GM19023 (cell line): ENCODE results near the gene FGFR1OP2.
"Not testable (repeated sequence)": the region's sequence is repeated elsewhere in the genome, so short reads cannot be mapped to it uniquely, and the experiment has no call there.

Experiments used
- ATAC-seq: cut with Tn5 transposase; IDR thresholded peaks from one replicate; pipeline ENCODE4 v1.9.1; 2021; ENCODE audit warnings: mild to moderate bottlenecking, moderate library complexity; ENCODE audit not compliant: unreplicated experiment

Gene FGFR1OP2

DNA sequence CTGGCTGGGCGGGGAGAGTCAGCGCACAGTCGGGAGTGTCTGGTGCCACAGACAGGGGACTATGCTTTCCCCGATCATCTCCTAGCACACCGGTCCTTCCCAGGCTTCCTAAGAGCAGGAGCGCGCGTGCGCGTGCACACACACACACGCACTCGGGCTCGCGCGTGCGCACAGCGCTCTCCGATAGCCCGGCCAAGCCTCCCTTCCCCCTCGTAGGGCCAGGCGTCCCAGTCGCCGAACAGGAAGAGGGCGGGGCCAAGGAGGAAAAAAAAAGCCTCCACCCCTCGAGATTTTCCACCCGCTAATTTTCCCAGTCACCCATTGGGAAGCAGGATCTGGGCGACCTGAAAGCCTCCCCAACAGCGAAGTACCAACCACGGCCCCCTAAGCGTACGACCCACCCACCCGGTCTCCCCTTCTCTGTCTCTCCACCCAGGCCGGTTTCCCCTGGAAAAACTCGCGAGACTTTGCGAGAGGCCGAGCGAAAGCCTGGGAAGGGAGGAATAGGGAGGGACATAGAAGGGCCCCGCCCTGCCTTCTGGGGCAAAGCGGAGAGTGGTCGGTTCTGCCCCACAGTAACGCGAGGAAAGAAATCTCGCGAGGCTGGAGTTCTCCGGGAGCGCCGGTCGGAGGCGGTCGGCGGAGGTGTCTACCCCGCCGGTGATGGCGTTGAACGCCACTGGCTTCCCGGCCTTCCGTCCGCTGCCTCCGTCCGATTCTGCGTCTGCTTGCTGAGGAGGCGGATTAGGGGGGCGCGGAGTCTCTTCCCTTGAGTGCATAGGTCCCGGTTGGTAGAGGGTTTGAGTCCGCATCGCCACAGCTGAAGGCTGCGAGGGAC lies at the start of gene FGFR1OP2, which contains the start of gene INTS13:
FGFR1OP2 (plus strand) TSS at position 608 of the 838 bp plus-strand sequence. CDS start 15,689 bp downstream, outside the sequence.
INTS13 (minus strand) TSS at position 119 of the 838 bp plus-strand sequence. CDS start 1,178 bp downstream, outside the sequence.
- ATAC-seq: peak; percentile 87

DNA sequence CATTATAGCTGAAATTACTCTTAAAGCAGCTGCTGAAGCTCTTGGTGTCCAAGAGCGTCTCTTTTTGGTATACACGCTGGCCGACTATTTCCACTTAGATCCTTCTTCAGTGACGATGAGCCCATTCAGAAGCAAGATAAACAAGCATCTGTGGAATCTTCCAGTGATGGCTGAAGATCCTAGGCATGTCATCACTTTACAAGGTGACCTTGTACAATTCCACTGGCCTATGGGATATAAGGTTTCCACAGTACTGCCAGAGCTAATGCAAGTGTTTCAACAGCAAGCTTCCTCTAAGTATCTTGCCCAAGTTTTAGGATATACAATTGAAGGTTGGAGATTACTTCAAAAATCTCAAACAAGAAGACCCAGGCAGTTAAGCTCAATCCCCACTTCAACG lies 47.5 kb upstream of the FGFR1OP2 start:
- no peak for ATAC-seq

DNA sequence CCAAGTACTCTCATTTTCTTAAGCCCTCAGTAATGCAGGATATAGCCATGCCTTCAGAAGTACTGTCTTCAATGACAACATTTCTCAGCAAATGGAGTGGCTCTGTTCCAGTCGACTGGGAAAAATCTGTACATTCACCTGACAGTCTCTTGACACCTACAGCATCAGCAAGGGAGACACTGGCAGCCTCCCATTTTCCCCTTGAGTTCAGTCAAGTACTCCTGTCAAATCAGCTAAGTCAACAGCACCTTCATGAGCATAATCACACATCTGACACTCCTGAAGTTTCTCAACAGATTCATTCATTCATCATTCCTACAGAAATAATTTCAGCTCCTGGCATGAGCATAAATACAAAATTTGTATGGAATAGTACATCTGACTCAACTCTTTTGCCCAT lies 46.6 kb upstream of the FGFR1OP2 start:
- ATAC-seq: no peak

DNA sequence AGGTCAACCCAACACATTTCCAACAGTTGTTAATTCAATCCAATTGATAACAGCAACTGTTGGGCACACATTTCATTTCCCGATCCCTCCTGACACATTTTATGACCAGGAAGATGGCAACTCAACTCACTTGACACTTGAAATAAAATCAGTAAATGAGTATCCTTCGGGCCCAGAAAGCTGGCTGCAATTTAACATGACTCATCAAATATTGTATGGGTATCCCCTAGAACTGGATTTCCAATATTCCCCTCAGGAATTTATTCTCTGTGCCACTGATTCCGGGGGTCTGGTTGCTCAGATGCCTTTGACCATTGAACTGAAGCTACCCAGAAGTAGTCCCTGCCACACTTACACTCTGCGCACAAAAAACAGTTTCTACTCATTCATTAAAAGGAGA lies 42.6 kb upstream of the FGFR1OP2 start:
- no peak for ATAC-seq

DNA sequence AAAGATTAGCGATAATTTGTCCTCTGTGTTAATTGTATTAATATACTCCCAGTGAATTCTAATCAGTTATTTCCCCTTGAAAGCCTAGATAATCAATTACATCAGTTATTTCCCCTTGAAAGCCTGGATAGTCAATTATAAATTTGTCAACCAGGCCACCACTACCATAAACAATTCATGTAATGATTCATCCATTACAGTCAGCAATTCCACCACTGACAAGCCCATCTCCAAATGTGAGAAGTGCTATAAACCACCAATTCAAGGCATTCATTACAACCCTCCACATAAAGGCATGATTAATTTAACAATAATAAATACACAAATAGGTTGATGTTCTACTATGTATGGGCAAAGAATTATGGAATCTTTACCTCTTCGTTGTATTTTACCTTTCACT lies 41.4 kb upstream of the FGFR1OP2 start:
- ATAC-seq: no peak

DNA sequence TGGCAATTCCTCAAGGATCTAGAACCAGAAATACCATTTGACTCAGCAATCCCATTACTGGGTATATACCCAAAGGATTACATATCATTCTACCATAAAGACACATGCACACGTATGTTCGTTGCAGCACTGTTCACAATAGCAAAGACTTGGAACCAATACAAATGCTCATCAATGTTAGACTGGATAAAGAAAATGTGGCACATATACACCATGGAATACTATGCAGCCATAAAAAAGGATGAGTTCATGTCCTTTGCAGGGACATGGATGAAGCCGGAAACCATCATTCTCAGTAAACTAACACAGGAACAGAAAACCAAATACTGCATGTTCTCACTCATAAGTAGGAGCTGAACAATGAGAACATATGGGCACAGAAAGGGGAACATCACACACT lies 34.9 kb upstream of the FGFR1OP2 start:
- not testable (repeated sequence) for ATAC-seq

DNA sequence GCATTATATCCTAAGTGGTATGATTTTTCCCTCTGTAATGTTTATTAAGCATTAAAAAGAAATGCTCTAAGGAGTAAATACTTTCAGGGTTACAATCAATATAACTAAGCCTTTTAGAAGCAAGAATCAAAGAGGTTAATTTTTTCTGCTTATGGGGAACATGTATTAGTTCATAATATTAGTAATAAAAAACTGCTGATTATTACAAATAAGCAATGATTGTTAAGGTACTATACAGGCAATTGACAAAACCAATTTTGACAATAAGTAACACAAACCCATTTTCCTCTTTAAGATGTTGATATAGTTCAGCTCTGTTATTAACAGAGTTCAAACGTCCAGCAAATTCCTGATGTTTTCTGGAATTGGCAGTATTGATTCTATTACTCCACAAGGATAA lies 32.2 kb upstream of the FGFR1OP2 start:
- no peak for ATAC-seq

DNA sequence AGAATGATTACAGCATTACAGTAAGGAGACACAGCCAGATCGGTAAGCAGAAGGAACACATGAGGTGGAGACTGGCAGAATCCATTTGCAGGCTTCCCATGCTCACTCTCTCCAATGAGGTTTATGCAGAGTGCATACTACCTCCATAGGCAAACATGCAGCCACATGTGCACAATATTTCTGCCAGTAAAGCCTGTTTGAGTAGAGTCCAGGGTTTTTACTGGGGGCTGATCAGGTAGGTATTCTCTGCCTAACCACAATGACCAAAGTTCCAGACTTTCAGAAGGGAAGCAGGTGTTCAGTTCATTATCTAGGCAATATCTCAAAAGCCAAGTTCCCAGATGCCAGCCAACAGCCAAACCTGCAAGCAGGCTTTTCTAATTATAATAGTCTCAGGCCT lies 31.6 kb upstream of the FGFR1OP2 start:
- ATAC-seq: no peak

DNA sequence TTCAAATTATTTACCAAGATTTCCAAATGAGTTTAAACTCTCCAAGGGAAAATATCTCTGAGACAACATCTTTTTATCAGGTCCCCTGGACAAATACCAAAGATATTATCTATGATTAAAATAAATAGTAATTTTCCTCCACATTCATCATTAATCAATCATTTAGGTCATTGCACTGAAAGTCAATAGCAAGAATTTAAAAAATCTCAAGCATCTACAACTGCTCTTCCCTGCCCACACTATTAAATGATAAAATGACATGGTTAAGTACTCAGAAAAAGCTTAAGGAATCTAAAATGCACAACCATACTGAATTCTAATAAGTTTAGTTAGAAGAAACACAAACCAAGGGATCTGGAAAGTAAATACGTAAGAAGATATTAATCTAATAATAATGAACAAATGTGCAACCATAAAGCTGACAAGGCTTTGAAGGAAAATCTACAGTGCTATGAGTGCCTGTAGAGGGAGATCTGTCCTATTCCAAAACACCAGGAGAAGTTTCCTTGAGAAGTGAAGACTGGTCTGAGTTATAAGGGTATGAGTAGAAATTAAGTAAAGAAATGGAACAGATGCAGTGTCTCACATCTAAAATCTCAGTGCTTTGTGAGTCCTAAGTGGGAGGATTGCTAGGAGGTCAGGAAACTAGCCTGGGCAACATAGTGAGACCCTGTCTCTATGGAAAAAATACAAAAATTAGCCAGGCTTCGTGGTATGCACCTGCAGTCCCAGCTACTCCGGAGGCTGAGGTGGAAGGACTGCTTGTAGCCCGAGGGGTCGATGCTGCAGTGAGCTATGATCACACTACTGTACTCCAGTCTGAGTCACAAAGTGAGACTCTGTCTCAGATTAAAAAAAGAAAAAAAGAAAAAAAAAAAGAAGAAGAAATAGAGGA lies 19.7 kb upstream of the FGFR1OP2 start:
- ATAC-seq: no peak

DNA sequence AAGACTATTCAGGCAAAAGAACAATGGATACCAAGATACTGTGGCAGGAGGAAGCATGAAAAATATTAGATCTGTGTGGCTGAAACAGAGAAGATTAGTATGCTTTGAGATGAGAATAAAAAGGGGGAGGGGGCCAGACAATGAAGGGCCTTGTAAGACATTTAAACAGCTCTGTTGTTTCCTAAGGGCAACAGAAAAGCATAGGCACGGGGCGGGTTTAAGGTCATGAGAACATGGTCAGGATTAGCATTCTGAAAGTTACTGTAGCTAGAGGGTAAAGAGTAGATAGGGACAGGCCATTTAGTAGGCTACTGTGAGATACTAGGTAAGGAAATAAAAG lies 19.1 kb upstream of the FGFR1OP2 start:
- ATAC-seq: no peak

DNA sequence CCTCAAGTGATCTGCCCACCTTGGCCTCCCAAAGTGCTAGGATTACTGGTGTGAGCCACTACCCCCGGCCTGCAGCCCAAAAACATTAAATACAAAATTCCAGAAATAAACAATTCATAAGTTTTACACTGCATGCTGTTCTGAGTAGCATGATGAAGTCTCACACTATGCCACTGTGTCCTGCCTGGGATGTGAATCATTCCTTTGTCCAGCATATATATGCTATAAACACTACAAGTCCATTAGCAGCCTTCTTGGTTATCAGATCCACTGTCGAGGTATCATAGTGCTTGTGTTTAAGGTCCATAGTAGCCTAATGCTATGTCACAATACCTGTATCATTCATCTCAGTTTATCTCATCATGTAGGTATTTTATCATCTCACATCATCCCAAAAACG lies 16.4 kb upstream of the FGFR1OP2 start:
- ATAC-seq: no peak

DNA sequence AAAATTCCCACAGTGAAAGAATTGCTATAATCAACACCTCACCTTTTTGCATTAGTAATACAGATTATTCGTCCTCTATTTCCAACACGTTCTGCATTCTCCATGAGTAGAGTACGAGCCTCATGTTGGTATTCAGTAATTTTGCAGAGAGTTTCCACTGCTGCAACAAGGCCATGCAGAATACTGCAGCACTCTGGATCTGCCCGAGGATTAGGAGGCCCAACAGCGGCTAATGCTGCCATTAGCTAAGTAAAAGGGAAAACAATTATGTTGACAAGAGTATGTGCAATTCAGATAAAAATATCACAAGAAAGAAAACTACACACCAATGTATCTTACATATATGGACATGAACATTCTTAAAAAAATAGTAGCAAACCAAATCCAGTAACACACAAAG lies 9.6 kb upstream of the FGFR1OP2 start:
- no peak for ATAC-seq

DNA sequence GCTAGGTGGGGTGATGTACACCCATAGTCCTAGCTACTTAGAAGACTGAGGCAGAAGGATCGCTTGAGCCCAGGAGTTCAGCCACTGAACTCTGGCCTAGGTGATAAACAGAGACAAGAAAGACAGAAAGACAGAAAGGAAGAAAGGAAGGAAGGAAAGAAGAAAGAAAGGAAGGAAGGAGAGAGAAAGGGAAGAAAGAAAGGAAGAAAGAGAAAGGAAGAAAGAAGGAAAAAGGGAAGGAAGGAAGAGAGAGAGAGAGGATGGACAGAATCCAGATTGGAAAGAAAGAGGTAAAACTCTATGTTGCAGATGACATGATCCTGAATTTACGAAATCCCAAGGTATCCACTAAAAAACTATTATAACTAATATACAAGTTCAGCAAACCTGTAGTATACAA lies 8.7 kb upstream of the FGFR1OP2 start:
- no peak for ATAC-seq

DNA sequence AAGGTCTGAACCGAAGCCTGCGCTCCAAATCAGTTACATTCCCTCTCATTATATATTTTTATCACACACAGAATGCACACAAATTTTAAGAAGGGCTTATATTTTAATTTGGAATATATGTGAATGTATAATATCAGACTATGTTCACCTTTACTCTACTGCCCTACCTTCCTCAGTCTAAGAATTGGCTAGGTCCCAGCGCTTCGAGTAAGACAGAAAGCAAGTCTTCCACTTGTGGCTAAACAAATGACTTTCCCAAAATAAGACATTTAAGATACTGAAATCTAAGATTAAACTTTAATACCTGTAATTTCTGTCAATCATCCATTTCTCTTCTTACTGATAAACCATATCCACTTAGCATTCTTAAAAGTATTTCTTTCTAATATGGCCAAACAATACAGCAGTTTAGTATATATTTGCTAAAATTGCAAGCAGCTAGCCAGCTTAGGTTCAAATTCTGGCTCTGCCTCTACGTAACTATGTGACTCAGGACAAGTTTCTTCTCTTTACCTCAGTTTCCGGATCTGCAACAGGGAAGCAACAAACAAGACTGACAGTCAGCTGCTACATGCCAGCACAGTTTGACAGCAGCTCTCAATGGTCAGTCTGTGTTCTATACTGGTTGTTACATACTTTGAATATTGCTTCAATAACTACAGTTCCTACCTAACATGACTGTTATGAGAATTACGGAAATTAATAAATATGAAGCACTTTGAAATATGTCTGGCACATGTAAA lies 2.5 kb upstream of the FGFR1OP2 start:
- no peak for ATAC-seq

DNA sequence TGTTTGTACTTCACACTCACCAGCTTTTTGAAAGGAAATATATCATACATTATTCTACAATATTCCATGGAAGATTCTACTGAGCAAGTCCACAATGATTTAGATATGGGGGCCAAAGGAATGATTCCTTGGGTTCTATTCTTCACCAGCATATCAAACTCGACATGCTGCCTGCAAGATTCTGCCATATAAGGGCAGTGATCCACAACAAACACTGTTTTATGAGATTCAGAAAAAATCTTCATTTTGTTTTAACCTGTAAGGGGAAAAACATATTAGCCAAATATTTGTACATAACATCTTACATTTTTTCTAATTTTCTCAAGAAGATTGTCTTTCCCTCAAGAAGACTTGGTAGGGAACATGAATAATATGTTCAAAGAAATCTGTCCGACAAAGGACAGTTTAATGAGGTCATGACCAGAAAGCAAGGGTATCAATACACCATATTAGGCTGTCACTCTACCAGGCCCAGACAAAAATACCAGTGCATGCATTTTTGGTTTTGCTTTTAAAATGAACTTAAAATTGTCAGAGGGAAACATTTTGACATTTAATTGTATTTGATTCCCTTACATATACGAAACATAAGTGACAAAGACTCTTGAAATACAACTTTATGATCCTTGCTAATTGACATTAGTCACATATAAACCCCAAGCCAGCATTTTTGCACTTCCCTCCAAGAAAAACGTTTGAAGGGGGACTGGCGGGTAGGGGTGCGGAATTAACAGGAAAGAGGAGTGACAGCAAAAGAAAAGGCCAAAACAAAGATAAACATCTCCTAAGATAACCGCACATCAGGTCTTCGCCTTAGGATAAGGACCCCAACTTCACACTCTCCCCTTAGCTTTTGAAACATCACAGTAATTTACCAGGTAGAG lies 1.5 kb upstream of the FGFR1OP2 start:
- ATAC-seq: no peak

DNA sequence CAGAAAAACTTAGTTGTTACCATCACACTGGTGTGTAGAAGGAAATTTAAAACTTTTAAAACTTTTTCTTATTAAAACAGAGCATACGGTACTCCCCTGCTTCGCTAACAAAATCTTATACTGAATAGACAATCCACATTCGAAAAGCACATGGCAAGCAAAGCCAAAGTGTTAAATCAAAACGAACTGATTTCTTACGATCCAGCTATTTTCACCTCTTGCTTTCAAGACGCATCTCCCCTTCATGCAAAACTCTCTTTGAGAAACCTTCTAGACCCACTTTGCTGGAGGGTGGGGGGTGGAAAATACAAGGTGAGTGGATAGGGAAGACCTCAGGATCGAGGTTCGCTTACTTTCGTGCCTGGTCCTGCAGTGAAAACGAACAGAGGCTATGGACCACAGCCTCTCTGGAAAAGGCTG lies 817 bp upstream of the FGFR1OP2 start:
- ATAC-seq: no peak

DNA sequence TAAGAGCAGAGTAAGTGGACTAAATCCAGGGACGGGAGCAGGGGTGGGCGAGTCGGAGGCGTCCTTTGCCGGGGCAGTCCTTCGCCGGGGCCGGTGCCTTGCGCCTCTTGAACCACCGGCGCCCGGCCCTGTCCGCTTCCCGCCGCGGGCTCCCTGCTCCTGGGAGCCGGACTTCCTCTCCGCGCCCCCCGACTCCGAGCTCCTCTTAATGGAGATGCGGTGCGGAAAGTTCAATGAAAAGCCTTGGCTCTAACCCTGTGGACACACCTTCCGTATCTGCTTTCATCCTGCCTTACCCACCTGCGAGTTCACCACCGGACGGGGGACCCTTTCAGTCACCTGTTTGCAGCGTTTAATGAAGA lies 412 bp downstream of the FGFR1OP2 start:
- ATAC-seq: peak; percentile 24

DNA sequence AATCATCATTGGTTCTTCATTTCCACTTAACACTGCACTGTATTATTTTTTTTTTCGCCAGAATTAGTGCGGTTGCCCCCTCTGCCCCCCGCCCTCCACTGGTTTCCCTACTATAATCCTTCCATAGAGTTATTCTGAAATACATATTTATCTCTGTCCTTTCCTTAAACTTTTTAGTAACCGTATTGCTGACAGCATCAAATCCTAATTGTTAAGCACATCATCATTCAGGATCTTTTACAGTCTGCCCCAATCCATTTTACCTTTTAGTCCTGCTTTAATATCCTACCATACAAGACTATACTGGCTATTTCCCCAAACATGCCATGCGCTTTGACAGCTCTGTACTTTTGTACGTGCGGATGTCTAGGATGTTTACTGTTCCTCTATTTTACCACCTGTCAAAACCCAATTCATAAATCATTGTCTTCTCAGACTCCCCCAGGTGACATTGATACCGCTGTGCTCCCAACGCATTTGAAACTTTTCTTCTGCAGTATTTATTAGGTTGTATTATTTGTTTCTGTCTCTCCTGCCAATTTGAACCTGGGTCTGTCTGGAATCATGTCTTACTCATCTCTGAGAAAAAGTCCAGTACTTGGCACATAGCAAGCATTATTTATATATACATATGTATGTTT lies 1.0 kb downstream of the FGFR1OP2 start:
- no peak for ATAC-seq

DNA sequence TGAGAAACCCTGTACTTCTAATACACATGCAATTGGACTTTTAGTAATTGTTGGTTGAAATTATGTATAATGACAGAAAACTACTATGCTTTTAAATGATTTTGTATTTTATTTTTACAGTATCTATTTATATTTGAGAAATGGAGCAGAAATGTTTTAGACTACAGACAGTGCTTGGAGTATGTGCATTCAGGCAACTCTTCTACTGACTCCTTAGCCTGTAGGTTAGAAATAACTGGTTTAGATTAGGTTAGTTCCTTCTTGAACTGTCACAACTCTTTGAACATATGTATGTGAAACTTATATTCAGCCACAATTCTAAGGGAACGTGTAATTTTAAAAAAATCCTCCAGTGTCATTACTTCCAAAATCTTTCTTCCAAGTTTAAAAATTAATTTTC lies 1.7 kb downstream of the FGFR1OP2 start:
- ATAC-seq: no peak
